Keratinocyte (primary cell): ENCODE data around the gene RIPOR2. TPM values are rescaled to one million over a fixed set of nuclear protein-coding genes. Genes with fewer than 3 reads are reported as not detected.

Source experiments
- DNase-seq: peaks from one replicate; pipeline ENCODE4 v3.0.0-alpha.2; 2011; ENCODE audit warnings: low read depth, missing footprints, low spot score
- FAIRE-seq: peaks from 2 replicates; lab custom pipeline; 2011; peaks lifted over from hg19 to GRCh38; lab: Jason Lieb, UNC
- H2AFZ ChIP-seq: 2 replicates; pipeline ENCODE4 v1.6.0; 2012; ENCODE audit warnings: low read length, control low read depth, inconsistent platforms; ENCODE audit not compliant: control insufficient read depth
- H3K27ac ChIP-seq: 2 replicates; pipeline ENCODE4 v1.5.1; 2011; ENCODE audit warnings: low read length; ENCODE audit not compliant: control insufficient read depth, insufficient read depth
- H3K27me3 ChIP-seq: 3 replicates; pipeline ENCODE4 v1.6.0; 2011; ENCODE audit warnings: low read length; ENCODE audit not compliant: control insufficient read depth, insufficient read depth; ENCODE audit errors: extremely low read depth
- H3K36me3 ChIP-seq, 2 experiments: 2 replicates in 1 of 2; 3 replicates in 1 of 2; pipeline ENCODE4 v1.5.1; 2011; ENCODE audit warnings: low read length in 2 of 2, mild to moderate bottlenecking in 1 of 2; ENCODE audit not compliant: control insufficient read depth in 2 of 2, insufficient read depth in 2 of 2; ENCODE audit errors: extremely low read depth in 1 of 2
- H3K4me1 ChIP-seq: 3 replicates; pipeline ENCODE4 v1.5.1; 2011; ENCODE audit warnings: low read length; ENCODE audit not compliant: control insufficient read depth, insufficient read depth; ENCODE audit errors: extremely low read depth
- H3K4me2 ChIP-seq: 3 replicates; pipeline ENCODE4 v1.6.0; 2011; ENCODE audit warnings: low read depth, low read length; ENCODE audit not compliant: control insufficient read depth, insufficient read depth; ENCODE audit errors: extremely low read depth
- H3K4me3 ChIP-seq, 3 experiments: fragments of 200-600 bp in 1 of 3; sonication (generic) in 1 of 3; 2 replicates in 2 of 3; 3 replicates in 1 of 3; pipeline ENCODE4 v1.5.1; 2011 to 2016; ENCODE audit warnings: low read length in 3 of 3, mild to moderate bottlenecking in 3 of 3, control low read depth in 2 of 3, inconsistent platforms in 1 of 3, low read depth in 1 of 3, mixed read lengths in 1 of 3, mixed run types in 1 of 3, moderate library complexity in 1 of 3; ENCODE audit not compliant: control insufficient read depth in 2 of 3, insufficient read depth in 2 of 3; ENCODE audit errors: extremely low read depth in 1 of 3
- H3K79me2 ChIP-seq: 2 replicates; pipeline ENCODE4 v1.6.0; 2012; ENCODE audit warnings: low read length; ENCODE audit not compliant: control insufficient read depth, insufficient read depth
- H3K9ac ChIP-seq: 3 replicates; pipeline ENCODE4 v1.6.0; 2011; ENCODE audit warnings: low read length; ENCODE audit not compliant: control insufficient read depth, insufficient read depth; ENCODE audit errors: extremely low read depth
- H3K9me1 ChIP-seq: 3 replicates; pipeline ENCODE4 v1.6.0; 2011; ENCODE audit warnings: low read length; ENCODE audit not compliant: control insufficient read depth, insufficient read depth; ENCODE audit errors: extremely low read depth
- H3K9me3 ChIP-seq: 2 replicates; pipeline ENCODE4 v1.5.1; 2012; ENCODE audit warnings: low read depth, low read length; ENCODE audit not compliant: control insufficient read depth
- H4K20me1 ChIP-seq: 3 replicates; pipeline ENCODE4 v1.6.0; 2011; ENCODE audit warnings: low read length; ENCODE audit not compliant: control insufficient read depth, insufficient read depth; ENCODE audit errors: extremely low read depth
- CTCF ChIP-seq, 3 experiments: IDR thresholded peaks in 1 of 3; conservative IDR thresholded peaks in 1 of 3; optimal IDR thresholded peaks in 1 of 3; 2 replicates in 2 of 3; 3 replicates in 1 of 3; pipeline versions ENCODE3 to v1.5.1; 2011; ENCODE audit warnings: low read length in 3 of 3, mild to moderate bottlenecking in 3 of 3, moderate library complexity in 2 of 3, control low read depth in 1 of 3, inconsistent platforms in 1 of 3; ENCODE audit not compliant: insufficient read depth in 2 of 3; ENCODE audit errors: extremely low read depth in 1 of 3
- EZH2 ChIP-seq: IDR thresholded peaks from one replicate; pipeline ENCODE4 v1.6.1; 2012; ENCODE audit warnings: inconsistent platforms, mild to moderate bottlenecking, low read length, moderate library complexity
- dilution Hi-C: fragments of 300-500 bp; cut with MboI; formaldehyde crosslinking; loops from one replicate; pipeline ENCODE4 v1.7.0; 2020; ENCODE audit warnings: low sequenced_read_pairs; ENCODE audit not compliant: extremely low pct_ligation_motif_present
- polyA plus RNA-seq, 5 experiments: library from polyadenylated mRNA; depleted of rRNA in 3 of 5; stranded (reverse) in 3 of 5; stranded (forward) in 1 of 5; unstranded in 1 of 5; fragments of >200 nt; gene quantifications; 1 replicate in 1 of 5; 2 replicates in 3 of 5; 3 replicates in 1 of 5; pipeline versions ENCODE4 v1.2.1 to v1.2.3, GENCODE V29; 2011 to 2012; ENCODE audit warnings: missing spikeins in 2 of 5, low read depth in 1 of 5, low replicate concordance in 1 of 5

The RIPOR2 gene
- polyA plus RNA-seq, 1 donor (not counting 4 experiments of a cell fraction or from before 2014, with no cell fraction given): 0.07 TPM

GRCh38 chr6:24960991-24961475 is 25.3 kb upstream of the RIPOR2 start:
- H4K20me1 ChIP-seq: no peaks in the 10 kb centered on the region
- no peaks in the 10 kb centered on the region for H3K4me1 ChIP-seq
- no peaks in the 10 kb centered on the region for H3K9me1 ChIP-seq
- H3K27ac ChIP-seq: no peak overlapping the region
- DNase-seq (no peak), FAIRE-seq (no peak)
- no peak overlapping the region for H3K9ac ChIP-seq
- H3K4me3 ChIP-seq: no peak overlapping the region
- H3K27me3 ChIP-seq: no peaks in the 10 kb centered on the region
- dilution Hi-C loops: no loop called here
- H2AFZ ChIP-seq: no peak overlapping the region
- H3K4me2 ChIP-seq: no peak overlapping the region
- TF ChIP-seq EZH2 (no peak), CTCF (optimal IDR thresholded peaks at IDR 0.05 in 1 of 3, IDR thresholded peaks at IDR 0.05 in 1 of 3, conservative IDR thresholded peaks at IDR 0.05 in 1 of 3; ENCODE audit: extremely low read depth in 1 of 3, insufficient read depth in 2 of 3, low read length in 3 of 3) (no peak)
- H3K9me3 ChIP-seq: no peaks in the 10 kb centered on the region
- H3K79me2 ChIP-seq: no peaks in the 10 kb centered on the region
- H3K36me3 ChIP-seq: no peaks in the 10 kb centered on the region

GRCh38 chr6:24959319-24959718 is 23.6 kb upstream of the RIPOR2 start:
- Histone ChIP-seq H3K36me3 (no peaks in the 10 kb centered on the region), H4K20me1 (no peaks in the 10 kb centered on the region), H3K79me2 (no peaks in the 10 kb centered on the region), H3K9ac (no peak overlapping the region), H2AFZ (no peak overlapping the region), H3K4me1 (no peaks in the 10 kb centered on the region), H3K9me1 (no peaks in the 10 kb centered on the region), H3K27me3 (no peaks in the 10 kb centered on the region), H3K9me3 (no peaks in the 10 kb centered on the region), H3K4me3 (no peak overlapping the region), H3K4me2 (no peak overlapping the region), H3K27ac (no peak overlapping the region)
- TF ChIP-seq CTCF (optimal IDR thresholded peaks at IDR 0.05 in 1 of 3, IDR thresholded peaks at IDR 0.05 in 1 of 3, conservative IDR thresholded peaks at IDR 0.05 in 1 of 3; ENCODE audit: extremely low read depth in 1 of 3, insufficient read depth in 2 of 3, low read length in 3 of 3): no peak
- no peak for TF ChIP-seq EZH2
- dilution Hi-C loops: no loop called here
- FAIRE-seq (no peak), DNase-seq (no peak)
